ENCODE results near the gene LRRC75A. TPM values are rescaled to one million over a fixed set of nuclear protein-coding genes. Genes with fewer than 3 reads are reported as not detected.

LRRC75A gene
- total and polyA plus RNA-seq, 2 of the 8 experiments (the other 6 are each of a cell fraction or from before 2014, with no cell fraction given), result 9.7 to 9.9 TPM

DNA sequence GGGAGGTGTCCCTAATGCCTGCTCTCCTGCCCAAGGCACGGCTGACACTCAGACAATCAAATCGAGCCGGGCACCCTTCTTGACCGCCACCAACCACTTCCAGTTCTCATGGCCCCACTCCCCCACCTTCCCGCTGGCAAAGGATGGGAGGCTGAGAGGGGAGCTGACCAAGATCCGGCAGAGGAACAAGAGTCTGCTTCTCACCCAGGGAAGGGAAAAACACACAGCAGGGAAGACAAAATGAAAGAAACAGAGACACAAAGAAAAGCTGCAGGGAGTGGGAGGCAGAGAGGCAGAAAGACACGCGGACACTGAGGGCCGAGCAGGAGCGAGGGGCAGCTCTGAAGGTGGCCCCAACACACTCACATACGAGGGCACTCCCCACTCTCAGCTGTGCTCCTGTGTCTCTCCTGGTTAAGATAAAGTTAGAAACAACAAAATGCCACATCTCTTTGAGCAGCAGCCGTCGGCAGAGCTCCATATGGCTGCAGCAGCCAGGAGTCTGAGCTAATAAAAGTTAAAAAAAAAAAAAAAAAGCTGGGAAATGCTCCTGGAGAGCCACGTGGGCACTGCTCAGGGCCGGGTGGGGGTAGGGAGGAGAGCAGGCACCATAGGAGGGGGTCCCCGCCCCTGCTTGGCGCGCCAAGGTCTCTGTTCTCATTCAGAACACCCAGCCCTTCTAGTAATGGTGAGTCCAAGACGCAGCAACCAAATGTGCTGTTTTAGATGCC lies 7.4 kb downstream of the LRRC75A start:
- Histone ChIP-seq H4K8ac (ENCODE audit: extremely low read depth, insufficient read depth, low read length) (peak overlapping the region; percentile 84; the same call in 1 of the 2 replicates), H3K4me1 (replicated peaks in 1 of 4; ENCODE audit: control insufficient read depth in 3 of 4, insufficient read depth in 4 of 4, low read length in 3 of 4) (peaks cover 20 to 63% (median 47%) of the 10 kb centered on the region in 4 experiments), H2BK15ac (ENCODE audit: low read length) (peak overlapping the region; percentile 48), H3K23me2 (ENCODE audit: low read depth, low read length) (peaks cover 2% of the 10 kb centered on the region; the same call in 1 of the 2 replicates), H4K20me1 (replicated peaks in 1 of 2; ENCODE audit: control insufficient read depth in 1 of 2, insufficient read depth in 2 of 2, low read length in 2 of 2) (no peaks in the 10 kb centered on the region), H3K9me3 (ENCODE audit: insufficient read depth in 2 of 2, low read depth in 1 of 2, low read length in 1 of 2) (no peaks in the 10 kb centered on the region), H3K18ac (ENCODE audit: extremely low read depth, low read length) (peak overlapping the region; percentile 65), H3K36me3 (ENCODE audit: control insufficient read depth in 2 of 4, insufficient read depth in 4 of 4, low read length in 3 of 4) (no peaks in the 10 kb centered on the region), H2BK20ac (ENCODE audit: low read length) (peak overlapping the region; percentile 49; the same call in 1 of the 2 replicates), H3K27ac (ENCODE audit: low read depth, low read length) (peak overlapping the region; percentile 67), H3K4ac (replicated peaks; ENCODE audit: insufficient read length, low read depth, low read length) (peak overlapping the region; percentile 29), H2BK120ac (replicated peaks; ENCODE audit: low read depth, low read length) (peak overlapping the region; percentile 36), H2BK12ac (ENCODE audit: low read depth, low read length) (peak overlapping the region; percentile 97; the same call in 1 of the 2 replicates), H4K5ac (ENCODE audit: insufficient read length, low read depth, low read length) (peak overlapping the region; percentile 60), H3K79me1 (ENCODE audit: low read depth, low read length) (peaks cover 7% of the 10 kb centered on the region), H3K27me3 (replicated peaks in 1 of 4; ENCODE audit: control insufficient read depth in 3 of 4, extremely low read depth in 1 of 4, insufficient read depth in 3 of 4, low read length in 3 of 4) (no peaks in the 10 kb centered on the region), H2BK5ac (ENCODE audit: low read depth, low read length) (peak overlapping the region; percentile 93), H3K56ac (replicated peaks; ENCODE audit: insufficient read length, low read depth, low read length) (no peak overlapping the region), H2AK5ac (ENCODE audit: low read depth, low read length) (peak overlapping the region; percentile 47), H3K4me3 (ENCODE audit: extremely low read depth in 1 of 4, insufficient read depth in 2 of 4, low read depth in 3 of 4, low read length in 4 of 4) (peak overlapping the region; percentile 8 to 51 (median 14); a peak in 5 of 8 replicates), H2AFZ (ENCODE audit: low read length) (no peak overlapping the region), H3K4me2 (ENCODE audit: insufficient read depth in 1 of 2, low read depth in 2 of 2, low read length in 2 of 2) (peak overlapping the region; percentile 68 to 78), H3K79me2 (ENCODE audit: control insufficient read depth in 1 of 2, insufficient read depth in 2 of 2, low read length in 2 of 2) (peaks cover 0 to 26% of the 10 kb centered on the region in 2 experiments; a peak in 1 of 4 replicates), H3K14ac (ENCODE audit: insufficient read length) (no peak overlapping the region), H3K9ac (replicated peaks in 1 of 4; ENCODE audit: extremely low read depth in 1 of 4, low read depth in 3 of 4, low read length in 3 of 4) (peak overlapping the region; percentile 42 to 69 (median 50); a peak in 4 of 7 replicates), H4K91ac (replicated peaks; ENCODE audit: insufficient read length, low read length) (peak overlapping the region; percentile 54), H3K23ac (ENCODE audit: insufficient read length) (no peak overlapping the region)
- FAIRE-seq (peak; percentile 28), DNase-seq (ENCODE audit: low read depth in 1 of 2, low spot score in 2 of 2) (no peak)
- 25% methylated on average over 19 of the region's 19 CpGs; no CpG with 5 or more reads in 1 of the 2 experiments for WGBS, 2 experiments (ENCODE audit: extremely low coverage in 1 of 2, insufficient coverage in 1 of 2, insufficient read length in 1 of 2, insufficient replicate concordance in 2 of 2, low coverage in 1 of 2, low lambda C conversion rate in 2 of 2, missing lambda C conversion rate in 1 of 2)
- ChIA-PET CTCF (ENCODE audit: partially characterized antibody) (interaction anchor here (0.7 to 1.4 kb wide), 9 partner anchors 10 to 133 kb away, joined by 3 to 6 read pairs (median 4); no protein-coding TSS in a partner anchor), POLR2A (ENCODE audit: partially characterized antibody) (interaction anchor here (0.6 to 1.6 kb wide), 11 partner anchors 8 to 168 kb away, joined by 3 to 6 read pairs (median 4); no protein-coding TSS in a partner anchor)
- TF ChIP-seq, protein P1, sequence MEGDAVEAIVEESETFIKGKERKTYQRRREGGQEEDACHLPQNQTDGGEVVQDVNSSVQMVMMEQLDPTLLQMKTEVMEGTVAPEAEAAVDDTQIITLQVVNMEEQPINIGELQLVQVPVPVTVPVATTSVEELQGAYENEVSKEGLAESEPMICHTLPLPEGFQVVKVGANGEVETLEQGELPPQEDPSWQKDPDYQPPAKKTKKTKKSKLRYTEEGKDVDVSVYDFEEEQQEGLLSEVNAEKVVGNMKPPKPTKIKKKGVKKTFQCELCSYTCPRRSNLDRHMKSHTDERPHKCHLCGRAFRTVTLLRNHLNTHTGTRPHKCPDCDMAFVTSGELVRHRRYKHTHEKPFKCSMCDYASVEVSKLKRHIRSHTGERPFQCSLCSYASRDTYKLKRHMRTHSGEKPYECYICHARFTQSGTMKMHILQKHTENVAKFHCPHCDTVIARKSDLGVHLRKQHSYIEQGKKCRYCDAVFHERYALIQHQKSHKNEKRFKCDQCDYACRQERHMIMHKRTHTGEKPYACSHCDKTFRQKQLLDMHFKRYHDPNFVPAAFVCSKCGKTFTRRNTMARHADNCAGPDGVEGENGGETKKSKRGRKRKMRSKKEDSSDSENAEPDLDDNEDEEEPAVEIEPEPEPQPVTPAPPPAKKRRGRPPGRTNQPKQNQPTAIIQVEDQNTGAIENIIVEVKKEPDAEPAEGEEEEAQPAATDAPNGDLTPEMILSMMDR (IDR thresholded peaks at IDR 0.05; ENCODE audit: control extremely low read depth in 1 of 3, insufficient read depth in 1 of 3, low read depth in 1 of 3, low read length in 3 of 3), result peak in 1 of 3 experiments; percentile 2; a peak in 1 of 4 replicates
- TF ChIP-seq, protein P2, sequence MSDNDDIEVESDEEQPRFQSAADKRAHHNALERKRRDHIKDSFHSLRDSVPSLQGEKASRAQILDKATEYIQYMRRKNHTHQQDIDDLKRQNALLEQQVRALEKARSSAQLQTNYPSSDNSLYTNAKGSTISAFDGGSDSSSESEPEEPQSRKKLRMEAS (IDR thresholded peaks at IDR 0.05), result peak; percentile 69
- TF ChIP-seq, protein P3, sequence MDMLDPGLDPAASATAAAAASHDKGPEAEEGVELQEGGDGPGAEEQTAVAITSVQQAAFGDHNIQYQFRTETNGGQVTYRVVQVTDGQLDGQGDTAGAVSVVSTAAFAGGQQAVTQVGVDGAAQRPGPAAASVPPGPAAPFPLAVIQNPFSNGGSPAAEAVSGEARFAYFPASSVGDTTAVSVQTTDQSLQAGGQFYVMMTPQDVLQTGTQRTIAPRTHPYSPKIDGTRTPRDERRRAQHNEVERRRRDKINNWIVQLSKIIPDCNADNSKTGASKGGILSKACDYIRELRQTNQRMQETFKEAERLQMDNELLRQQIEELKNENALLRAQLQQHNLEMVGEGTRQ (IDR thresholded peaks at IDR 0.05; ENCODE audit: low read length), result no peak
- TF ChIP-seq, protein P4, sequence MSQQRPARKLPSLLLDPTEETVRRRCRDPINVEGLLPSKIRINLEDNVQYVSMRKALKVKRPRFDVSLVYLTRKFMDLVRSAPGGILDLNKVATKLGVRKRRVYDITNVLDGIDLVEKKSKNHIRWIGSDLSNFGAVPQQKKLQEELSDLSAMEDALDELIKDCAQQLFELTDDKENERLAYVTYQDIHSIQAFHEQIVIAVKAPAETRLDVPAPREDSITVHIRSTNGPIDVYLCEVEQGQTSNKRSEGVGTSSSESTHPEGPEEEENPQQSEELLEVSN (IDR thresholded peaks at IDR 0.05), result peak; percentile 48; the same call in 1 of the 2 replicates
- no peak for TF ChIP-seq SP4 (IDR thresholded peaks at IDR 0.05; ENCODE audit: low read length)

Data from H1 (cell line).